A549 (cell line): ENCODE measurements around the gene PDE6C.

Experiments
- JUN ChIP-seq, 2 experiments: fragments of >200 bp; sonication (Bioruptor Twin); formaldehyde crosslinking; IDR thresholded peaks; 2 replicates in 1 of 2; 3 replicates in 1 of 2; pipeline ENCODE4 v1.6.1; 2016 to 2017
- JUNB ChIP-seq: fragments of >200 bp; sonication (Bioruptor Twin); formaldehyde crosslinking; IDR thresholded peaks from 2 replicates; pipeline ENCODE4 v1.6.1; 2016
- MAFK ChIP-seq: fragments of 450-650 bp; IDR thresholded peaks from 2 replicates; pipeline ENCODE4 v1.6.1; 2014; ENCODE audit not compliant: partially characterized antibody
- POLR2AphosphoS2 ChIP-seq: conservative IDR thresholded peaks from 2 replicates; pipeline ENCODE4 v1.6.1; 2012; ENCODE audit warnings: low read length, improper control_type of control experiment, inconsistent platforms
- TF ChIP-seq, protein P1 (sequence below): fragments of >200 bp; sonication (Bioruptor Twin); formaldehyde crosslinking; IDR thresholded peaks from 3 replicates; pipeline ENCODE4 v1.5.1; 2016
- TF ChIP-seq, protein P2 (sequence below): IDR thresholded peaks from 2 replicates; pipeline ENCODE4 v1.6.1; 2012
- TF ChIP-seq, protein P3 (sequence below): IDR thresholded peaks from 2 replicates; pipeline ENCODE4 v1.6.1; 2012

DNA sequence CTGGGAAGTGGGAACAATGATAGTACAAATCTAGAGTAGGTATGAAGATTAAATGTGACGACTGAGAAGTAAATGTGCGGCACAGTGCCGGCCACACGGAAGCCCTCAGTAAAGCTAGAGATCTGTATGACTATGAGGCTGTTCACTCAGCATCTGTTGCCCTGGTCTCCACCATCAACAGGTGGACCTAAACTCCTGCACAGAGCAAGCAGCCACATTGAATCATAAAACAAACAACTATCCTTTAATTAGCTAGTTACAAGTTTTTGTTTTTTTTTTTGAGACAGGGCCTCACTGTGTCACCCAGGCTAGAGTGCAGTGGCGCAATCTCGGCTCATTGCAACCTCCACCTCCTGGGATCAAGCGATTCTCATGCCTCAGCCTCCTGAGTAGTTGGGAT, 27.9 kb upstream of the PDE6C start:
- TF ChIP-seq, protein P1, sequence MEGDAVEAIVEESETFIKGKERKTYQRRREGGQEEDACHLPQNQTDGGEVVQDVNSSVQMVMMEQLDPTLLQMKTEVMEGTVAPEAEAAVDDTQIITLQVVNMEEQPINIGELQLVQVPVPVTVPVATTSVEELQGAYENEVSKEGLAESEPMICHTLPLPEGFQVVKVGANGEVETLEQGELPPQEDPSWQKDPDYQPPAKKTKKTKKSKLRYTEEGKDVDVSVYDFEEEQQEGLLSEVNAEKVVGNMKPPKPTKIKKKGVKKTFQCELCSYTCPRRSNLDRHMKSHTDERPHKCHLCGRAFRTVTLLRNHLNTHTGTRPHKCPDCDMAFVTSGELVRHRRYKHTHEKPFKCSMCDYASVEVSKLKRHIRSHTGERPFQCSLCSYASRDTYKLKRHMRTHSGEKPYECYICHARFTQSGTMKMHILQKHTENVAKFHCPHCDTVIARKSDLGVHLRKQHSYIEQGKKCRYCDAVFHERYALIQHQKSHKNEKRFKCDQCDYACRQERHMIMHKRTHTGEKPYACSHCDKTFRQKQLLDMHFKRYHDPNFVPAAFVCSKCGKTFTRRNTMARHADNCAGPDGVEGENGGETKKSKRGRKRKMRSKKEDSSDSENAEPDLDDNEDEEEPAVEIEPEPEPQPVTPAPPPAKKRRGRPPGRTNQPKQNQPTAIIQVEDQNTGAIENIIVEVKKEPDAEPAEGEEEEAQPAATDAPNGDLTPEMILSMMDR = no peak
- TF ChIP-seq, protein P2, sequence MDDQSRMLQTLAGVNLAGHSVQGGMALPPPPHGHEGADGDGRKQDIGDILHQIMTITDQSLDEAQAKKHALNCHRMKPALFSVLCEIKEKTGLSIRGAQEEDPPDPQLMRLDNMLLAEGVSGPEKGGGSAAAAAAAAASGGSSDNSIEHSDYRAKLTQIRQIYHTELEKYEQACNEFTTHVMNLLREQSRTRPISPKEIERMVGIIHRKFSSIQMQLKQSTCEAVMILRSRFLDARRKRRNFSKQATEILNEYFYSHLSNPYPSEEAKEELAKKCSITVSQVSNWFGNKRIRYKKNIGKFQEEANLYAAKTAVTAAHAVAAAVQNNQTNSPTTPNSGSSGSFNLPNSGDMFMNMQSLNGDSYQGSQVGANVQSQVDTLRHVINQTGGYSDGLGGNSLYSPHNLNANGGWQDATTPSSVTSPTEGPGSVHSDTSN = no peak
- TF ChIP-seq POLR2AphosphoS2 = no peak
- no peak for TF ChIP-seq JUNB
- no peak for TF ChIP-seq JUN (IDR thresholded peaks at IDR 0.05)
- TF ChIP-seq, protein P3, sequence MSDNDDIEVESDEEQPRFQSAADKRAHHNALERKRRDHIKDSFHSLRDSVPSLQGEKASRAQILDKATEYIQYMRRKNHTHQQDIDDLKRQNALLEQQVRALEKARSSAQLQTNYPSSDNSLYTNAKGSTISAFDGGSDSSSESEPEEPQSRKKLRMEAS = no peak
- no peak for TF ChIP-seq MAFK
